Mesendoderm (in vitro differentiated cells): ENCODE data around the gene FBXO5.

Experiments used
- DNase-seq: peaks from one replicate; pipeline ENCODE4 v3.0.0; 2013
- H2AK5ac ChIP-seq: 2 replicates; pipeline ENCODE4 v1.6.1; 2013; ENCODE audit warnings: low read length, inconsistent platforms
- H2BK120ac ChIP-seq: 2 replicates; pipeline ENCODE4 v1.6.1; 2013; ENCODE audit warnings: low read depth, mild to moderate bottlenecking, low read length, moderate library complexity, mixed read lengths
- H2BK15ac ChIP-seq: replicated peaks from 2 replicates; pipeline ENCODE4 v1.6.1; 2013; ENCODE audit warnings: low read depth, mild to moderate bottlenecking, moderate library complexity
- H2BK5ac ChIP-seq: 2 replicates; pipeline ENCODE4 v1.6.1; 2013; ENCODE audit warnings: low read length, inconsistent platforms
- H3K18ac ChIP-seq: 2 replicates; pipeline ENCODE4 v1.6.1; 2013; ENCODE audit warnings: mild to moderate bottlenecking, low read length, mixed read lengths
- H3K23ac ChIP-seq: one replicate; pipeline ENCODE4 v1.6.1; 2013; ENCODE audit warnings: low read length
- H3K27ac ChIP-seq: 2 replicates; pipeline ENCODE4 v1.5.1; 2013; ENCODE audit warnings: low read depth, mild to moderate bottlenecking, inconsistent platforms, low read length, moderate library complexity
- H3K27me3 ChIP-seq: 2 replicates; pipeline ENCODE4 v1.6.1; 2013; ENCODE audit warnings: low read length, control low read depth, mild to moderate bottlenecking, inconsistent platforms; ENCODE audit not compliant: insufficient read depth, poor library complexity
- H3K36me3 ChIP-seq: 2 replicates; pipeline ENCODE4 v1.6.1; 2013; ENCODE audit warnings: low read length, inconsistent platforms; ENCODE audit not compliant: control insufficient read depth, insufficient read depth
- H3K4ac ChIP-seq: one replicate; pipeline ENCODE4 v1.6.1; 2013; ENCODE audit warnings: low read depth, mild to moderate bottlenecking, low read length, moderate library complexity
- H3K4me1 ChIP-seq: 2 replicates; pipeline ENCODE4 v1.6.1; 2013; ENCODE audit warnings: low read depth, low read length, inconsistent platforms; ENCODE audit not compliant: control insufficient read depth
- H3K4me2 ChIP-seq: 2 replicates; pipeline ENCODE4 v1.6.1; 2013; ENCODE audit warnings: low read length
- H3K4me3 ChIP-seq: 2 replicates; pipeline ENCODE4 v1.5.1; 2013; ENCODE audit warnings: mild to moderate bottlenecking, low read length
- H3K56ac ChIP-seq: one replicate; pipeline ENCODE4 v1.6.1; 2013; ENCODE audit warnings: low read length
- H3K79me1 ChIP-seq: 2 replicates; pipeline ENCODE4 v1.6.1; 2013; ENCODE audit warnings: low read length, inconsistent platforms
- H3K79me2 ChIP-seq: 2 replicates; pipeline ENCODE4 v1.6.1; 2013; ENCODE audit warnings: mild to moderate bottlenecking, low read length; ENCODE audit not compliant: control insufficient read depth, insufficient read depth
- H3K9ac ChIP-seq: 2 replicates; pipeline ENCODE4 v1.6.1; 2013; ENCODE audit warnings: low read length, inconsistent platforms
- H4K5ac ChIP-seq: one replicate; pipeline ENCODE4 v1.6.1; 2013; ENCODE audit warnings: low read length
- H4K8ac ChIP-seq: one replicate; pipeline ENCODE4 v1.6.1; 2013; ENCODE audit warnings: low read depth, mild to moderate bottlenecking, control low read depth, low read length, moderate library complexity
- WGBS: extraction: QIAGEN DNeasy Blood & Tissue Kit; methylation state at CpG from one replicate; pipeline ENCODE4 v1.1.7; 2013; ENCODE audit warnings: low lambda C conversion rate, missing lambda C conversion rate; ENCODE audit not compliant: insufficient coverage; ENCODE audit errors: extremely low coverage; 5-methylcytosine and 5-hydroxymethylcytosine counted together

Gene FBXO5

GRCh38 chr6:153027480-153027879 is 44.6 kb upstream of the FBXO5 start:
- H3K4me3 ChIP-seq = no peak overlapping the region
- no peak overlapping the region for H3K56ac ChIP-seq
- H3K36me3 ChIP-seq = no peaks in the 10 kb centered on the region
- H3K79me1 ChIP-seq = no peaks in the 10 kb centered on the region
- H3K79me2 ChIP-seq = no peaks in the 10 kb centered on the region
- no peak overlapping the region for H3K23ac ChIP-seq
- H4K5ac ChIP-seq = no peak overlapping the region
- H4K8ac ChIP-seq = no peak overlapping the region
- no peak overlapping the region for H2BK15ac ChIP-seq
- WGBS = no CpG with 5 or more reads among the region's 4 CpGs
- H3K27me3 ChIP-seq = no peaks in the 10 kb centered on the region
- H3K18ac ChIP-seq = no peak overlapping the region
- no peak overlapping the region for H3K4me2 ChIP-seq
- no peak overlapping the region for H2BK5ac ChIP-seq
- no peak overlapping the region for H2BK120ac ChIP-seq
- DNase-seq = no peak
- no peaks in the 10 kb centered on the region for H3K4me1 ChIP-seq
- no peak overlapping the region for H2AK5ac ChIP-seq
- no peak overlapping the region for H3K4ac ChIP-seq
- no peak overlapping the region for H3K27ac ChIP-seq
- H3K9ac ChIP-seq = no peak overlapping the region

DNA sequence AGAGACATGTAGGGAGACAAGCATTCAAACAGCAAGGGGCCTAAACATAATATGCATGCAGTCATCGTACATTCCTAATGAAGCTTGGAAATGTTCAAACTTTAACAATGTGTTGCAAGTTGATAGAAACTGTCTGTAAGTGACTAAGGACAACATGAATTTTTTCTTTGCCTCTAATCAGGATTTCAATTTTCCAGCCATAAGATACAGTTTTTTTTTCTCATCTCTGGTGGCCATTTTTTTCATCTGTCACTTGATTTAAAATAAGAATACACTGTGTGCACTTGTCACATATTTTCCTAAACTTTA is 41.8 kb upstream of the FBXO5 start:
- Histone ChIP-seq H3K56ac (no peak overlapping the region), H4K8ac (no peak overlapping the region), H3K27ac (no peak overlapping the region), H3K4me3 (no peak overlapping the region), H3K9ac (no peak overlapping the region), H3K36me3 (no peaks in the 10 kb centered on the region), H3K27me3 (no peaks in the 10 kb centered on the region), H2AK5ac (no peak overlapping the region), H3K4me1 (no peaks in the 10 kb centered on the region), H2BK120ac (no peak overlapping the region), H3K18ac (no peak overlapping the region), H3K4me2 (no peak overlapping the region), H3K79me2 (no peaks in the 10 kb centered on the region), H3K4ac (no peak overlapping the region), H3K79me1 (no peaks in the 10 kb centered on the region), H4K5ac (no peak overlapping the region), H2BK5ac (no peak overlapping the region), H2BK15ac (no peak overlapping the region), H3K23ac (no peak overlapping the region)
- DNase-seq = no peak
- no CpG with 5 or more reads among the region's 1 CpG for WGBS

DNA sequence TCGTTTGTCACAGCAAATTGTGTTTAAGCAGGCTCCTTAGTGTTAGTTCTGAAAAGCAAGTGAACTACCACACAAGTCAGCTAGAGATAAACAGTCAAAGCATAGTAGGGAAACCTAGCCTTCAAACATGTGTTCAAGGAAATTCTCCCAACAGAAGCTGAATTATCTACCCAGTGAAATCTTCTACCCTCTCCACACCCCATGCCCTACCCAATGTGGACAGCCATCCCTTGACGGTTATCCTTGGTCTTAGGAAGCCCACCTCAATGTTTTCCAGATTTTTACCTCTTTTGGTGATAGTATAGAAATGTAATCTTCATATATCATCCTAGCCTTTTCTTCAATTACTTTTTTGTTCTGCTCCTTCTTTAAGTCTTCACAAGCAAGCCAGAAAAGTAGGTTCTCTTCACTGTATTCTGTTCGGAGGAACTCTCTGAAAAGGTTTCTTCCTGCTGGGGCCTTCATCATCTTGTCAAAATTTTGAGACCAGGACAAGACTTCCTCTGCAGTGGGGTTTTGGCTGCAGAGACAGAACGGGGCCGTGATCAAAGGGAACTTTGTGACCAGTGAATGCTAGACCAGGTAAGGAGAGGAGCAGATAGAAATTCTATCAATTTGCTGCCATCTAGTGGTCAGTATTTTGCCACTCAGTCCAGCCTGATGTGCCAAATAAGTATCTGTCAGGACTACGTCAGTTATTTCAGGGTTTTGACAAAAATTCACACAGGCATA is 41.3 kb upstream of the FBXO5 start:
- no peak overlapping the region for H2BK120ac ChIP-seq
- H3K36me3 ChIP-seq = no peaks in the 10 kb centered on the region
- no peaks in the 10 kb centered on the region for H3K4me1 ChIP-seq
- H2BK5ac ChIP-seq = no peak overlapping the region
- H3K79me1 ChIP-seq = no peaks in the 10 kb centered on the region
- H2AK5ac ChIP-seq = no peak overlapping the region
- no peak overlapping the region for H3K4me3 ChIP-seq
- H3K27me3 ChIP-seq = no peaks in the 10 kb centered on the region
- no peak overlapping the region for H4K5ac ChIP-seq
- no peak overlapping the region for H3K4me2 ChIP-seq
- H3K4ac ChIP-seq = no peak overlapping the region
- H3K79me2 ChIP-seq = no peaks in the 10 kb centered on the region
- no peak overlapping the region for H3K18ac ChIP-seq
- no CpG with 5 or more reads among the region's 6 CpGs for WGBS
- H4K8ac ChIP-seq = no peak overlapping the region
- no peak overlapping the region for H3K56ac ChIP-seq
- no peak overlapping the region for H3K27ac ChIP-seq
- no peak overlapping the region for H3K23ac ChIP-seq
- DNase-seq = peak; percentile 78
- no peak overlapping the region for H3K9ac ChIP-seq
- no peak overlapping the region for H2BK15ac ChIP-seq

DNA sequence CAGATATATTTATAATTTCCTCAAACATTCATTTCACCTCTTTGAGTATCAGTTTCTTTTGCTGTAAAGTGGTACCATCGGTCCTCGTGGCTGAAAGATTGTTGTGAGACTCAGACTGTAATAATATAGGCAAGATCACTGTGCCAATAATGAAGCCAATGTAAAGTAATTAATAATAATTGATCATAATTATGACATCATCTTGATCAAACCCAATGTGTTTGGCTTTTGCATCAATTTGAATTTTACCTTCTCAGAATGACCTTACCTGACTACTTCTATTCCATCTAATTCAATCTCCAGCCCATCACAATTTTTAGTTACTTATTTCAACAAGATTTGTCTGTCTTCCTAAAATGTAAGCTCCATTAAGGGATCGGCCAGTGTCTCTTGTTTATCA is 35.5 kb upstream of the FBXO5 start:
- H3K27me3 ChIP-seq = no peaks in the 10 kb centered on the region
- H3K18ac ChIP-seq = no peak overlapping the region
- H2AK5ac ChIP-seq = no peak overlapping the region
- H3K27ac ChIP-seq = no peak overlapping the region
- H3K4me2 ChIP-seq = no peak overlapping the region
- no CpG with 5 or more reads among the region's 3 CpGs for WGBS
- H3K23ac ChIP-seq = no peak overlapping the region
- no peak overlapping the region for H2BK120ac ChIP-seq
- H3K56ac ChIP-seq = no peak overlapping the region
- H3K4me3 ChIP-seq = no peak overlapping the region
- no peak overlapping the region for H2BK5ac ChIP-seq
- H3K79me2 ChIP-seq = no peaks in the 10 kb centered on the region
- no peaks in the 10 kb centered on the region for H3K79me1 ChIP-seq
- no peaks in the 10 kb centered on the region for H3K36me3 ChIP-seq
- H3K4ac ChIP-seq = no peak overlapping the region
- no peak overlapping the region for H3K9ac ChIP-seq
- H3K4me1 ChIP-seq = peaks cover 3% of the 10 kb centered on the region
- no peak for DNase-seq
- H4K5ac ChIP-seq = no peak overlapping the region
- H4K8ac ChIP-seq = no peak overlapping the region
- no peak overlapping the region for H2BK15ac ChIP-seq

DNA sequence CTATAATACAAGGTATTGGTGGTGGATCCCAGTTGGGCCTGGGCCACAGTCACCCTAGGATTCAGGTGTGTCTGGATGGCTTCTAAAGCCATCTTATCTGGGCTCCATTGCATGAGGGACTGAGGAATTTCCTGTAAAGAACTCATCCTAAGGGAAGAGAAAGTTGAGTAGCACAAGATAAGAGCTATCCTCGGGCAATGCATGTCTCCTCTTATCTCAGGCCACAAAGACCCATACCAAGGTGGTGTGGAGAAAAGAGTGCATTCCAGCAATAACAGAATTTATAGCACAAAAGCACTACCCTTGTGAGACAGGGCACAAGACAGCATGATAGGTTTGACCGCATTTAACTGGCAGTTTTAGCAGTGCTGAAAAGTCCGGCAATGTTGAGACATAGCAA is 34.0 kb upstream of the FBXO5 start:
- Histone ChIP-seq H3K36me3 (no peaks in the 10 kb centered on the region), H3K56ac (no peak overlapping the region), H3K4me3 (no peak overlapping the region), H3K27ac (no peak overlapping the region), H4K5ac (no peak overlapping the region), H2BK120ac (no peak overlapping the region), H2AK5ac (no peak overlapping the region), H3K4me2 (no peak overlapping the region), H3K4me1 (peaks cover 3% of the 10 kb centered on the region), H3K79me2 (no peaks in the 10 kb centered on the region), H3K23ac (no peak overlapping the region), H3K27me3 (no peaks in the 10 kb centered on the region), H3K79me1 (no peaks in the 10 kb centered on the region), H3K9ac (no peak overlapping the region), H4K8ac (no peak overlapping the region), H2BK15ac (no peak overlapping the region), H3K18ac (no peak overlapping the region), H3K4ac (no peak overlapping the region), H2BK5ac (no peak overlapping the region)
- no CpG with 5 or more reads among the region's 3 CpGs for whole genome bisulfite sequencing
- peak; percentile 91 for DNase-seq

DNA sequence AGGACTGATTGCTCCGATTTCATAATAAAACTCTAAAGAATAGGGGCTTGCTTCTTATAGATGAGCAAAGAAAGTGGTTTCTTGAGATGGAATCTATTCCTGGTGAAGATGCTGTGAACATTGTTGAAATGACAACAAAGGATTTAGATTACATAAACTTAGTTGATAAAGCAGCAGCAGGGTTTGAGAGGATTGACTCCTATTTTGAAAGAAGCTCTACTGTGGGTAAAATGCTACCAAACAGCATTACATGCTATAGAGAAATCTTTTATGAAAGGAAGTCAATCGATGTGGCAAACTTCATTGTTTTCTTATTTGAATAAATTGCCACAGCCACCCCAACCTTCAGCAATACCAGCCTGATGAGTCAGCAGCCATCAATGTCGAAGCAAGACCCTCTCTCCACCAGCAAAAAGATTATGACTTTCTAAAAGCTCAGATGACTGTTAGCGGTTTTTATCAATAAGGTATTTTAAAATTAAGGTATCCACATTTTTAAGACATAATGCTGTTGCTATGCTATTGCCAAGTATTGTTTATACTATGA is 32.3 kb upstream of the FBXO5 start:
- H3K56ac ChIP-seq = no peak overlapping the region
- H3K79me1 ChIP-seq = no peaks in the 10 kb centered on the region
- no peak overlapping the region for H2AK5ac ChIP-seq
- H4K8ac ChIP-seq = no peak overlapping the region
- no peak overlapping the region for H3K23ac ChIP-seq
- no peak overlapping the region for H3K4me2 ChIP-seq
- H2BK120ac ChIP-seq = no peak overlapping the region
- no peaks in the 10 kb centered on the region for H3K79me2 ChIP-seq
- DNase-seq = peak; percentile 51
- no peak overlapping the region for H3K4me3 ChIP-seq
- H3K36me3 ChIP-seq = no peaks in the 10 kb centered on the region
- peaks cover 3% of the 10 kb centered on the region for H3K4me1 ChIP-seq
- no peak overlapping the region for H3K27ac ChIP-seq
- no peak overlapping the region for H2BK15ac ChIP-seq
- H2BK5ac ChIP-seq = no peak overlapping the region
- H3K18ac ChIP-seq = no peak overlapping the region
- H4K5ac ChIP-seq = no peak overlapping the region
- H3K9ac ChIP-seq = no peak overlapping the region
- no peak overlapping the region for H3K4ac ChIP-seq
- H3K27me3 ChIP-seq = no peaks in the 10 kb centered on the region
- whole genome bisulfite sequencing = no CpG with 5 or more reads among the region's 4 CpGs
